Stomach (tissue), 4 donors: ENCODE data around the gene NOC4L.

Experiments used
- CTCF ChIP-seq, 7 experiments: fragments of 450-650 bp in 4 of 7; fragments of 200-600 bp in 3 of 7; sonication (generic) in 3 of 7; IDR thresholded peaks; one replicate each; pipeline ENCODE4 v1.5.1; 2016 to 2019; ENCODE audit warnings: antibody characterized with exemption in 7 of 7, control low read depth in 2 of 7, mild to moderate bottlenecking in 1 of 7
- POLR2A ChIP-seq, 4 donors: fragments of 450-650 bp; IDR thresholded peaks; one replicate each; pipeline ENCODE4 v1.6.1; 2016; ENCODE audit warnings: antibody characterized with exemption in 4 of 4, control low read depth in 2 of 4, mild to moderate bottlenecking in 1 of 4, moderate library complexity in 1 of 4

- TF ChIP-seq CTCF (IDR thresholded peaks at IDR 0.05) (no peak), POLR2A (IDR thresholded peaks at IDR 0.05) (no peak)
Observed at GRCh38 chr12:132141976-132142678, 2.1 kb upstream of the NOC4L start.
